SH-SY5Y (cell line): ENCODE results near the gene TRIOBP.

ENCODE experiments used
- GATA2 ChIP-seq: IDR thresholded peaks from 2 replicates; pipeline ENCODE4 v1.6.1; 2011; ENCODE audit warnings: mild to moderate bottlenecking, low read depth, low read length
- GATA3 ChIP-seq: IDR thresholded peaks from 2 replicates; pipeline ENCODE4 v1.6.1; 2011; ENCODE audit warnings: low read depth, mild to moderate bottlenecking, low read length, moderate library complexity

DNA sequence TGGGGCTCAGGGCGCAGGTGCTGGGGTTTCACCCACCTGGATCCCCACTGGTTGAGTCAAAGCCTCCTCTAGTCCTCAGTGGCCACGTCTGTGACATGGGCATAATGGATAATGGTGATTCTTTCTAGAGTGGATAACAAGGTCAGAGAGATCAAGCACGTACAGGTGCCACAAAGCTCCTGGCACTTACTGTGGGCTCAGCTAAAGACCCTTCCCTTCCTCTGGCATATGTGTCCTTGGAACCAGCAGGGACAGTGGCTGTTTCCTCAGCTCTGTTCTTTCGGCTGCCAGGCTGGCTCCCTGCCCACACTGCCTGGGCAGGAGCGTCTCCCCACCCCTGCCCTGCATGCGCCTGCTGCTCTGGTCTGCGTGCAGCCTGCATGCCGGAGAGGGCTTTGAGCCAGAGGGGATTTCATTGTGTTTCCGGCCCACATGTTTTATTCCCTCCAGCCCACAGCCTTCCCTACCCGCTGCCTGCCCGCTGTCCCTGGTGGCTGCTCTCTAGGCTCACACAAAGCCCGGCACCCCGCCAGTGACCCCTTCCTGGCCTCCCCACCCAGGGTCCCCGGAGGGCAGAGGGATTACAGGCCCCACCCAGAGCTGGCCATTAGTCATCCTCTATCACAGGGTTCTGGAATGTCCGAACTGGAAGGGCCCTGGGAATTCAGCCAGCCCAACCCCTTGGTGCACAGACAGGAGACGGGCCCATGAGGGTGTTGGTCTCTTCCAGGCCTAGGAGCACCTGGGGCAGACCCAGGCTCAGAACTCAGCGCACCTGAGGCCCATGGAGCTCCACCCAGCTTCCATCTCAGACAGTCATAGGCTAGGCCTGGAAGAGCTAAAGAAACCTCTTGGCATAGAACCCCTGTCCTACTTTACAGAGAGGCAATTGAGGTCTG is 55.6 kb downstream of the TRIOBP start:
- no peak for TF ChIP-seq GATA2
- no peak for TF ChIP-seq GATA3
